ENCODE data around the gene FLYWCH2. TPM values are rescaled to one million over a fixed set of nuclear protein-coding genes. Genes with fewer than 3 reads are reported as not detected.

Gene FLYWCH2
- total and polyA plus RNA-seq, 2 of the 8 experiments (the other 6 are each of a cell fraction or from before 2014, with no cell fraction given), result 16.4 to 30.7 TPM

DNA sequence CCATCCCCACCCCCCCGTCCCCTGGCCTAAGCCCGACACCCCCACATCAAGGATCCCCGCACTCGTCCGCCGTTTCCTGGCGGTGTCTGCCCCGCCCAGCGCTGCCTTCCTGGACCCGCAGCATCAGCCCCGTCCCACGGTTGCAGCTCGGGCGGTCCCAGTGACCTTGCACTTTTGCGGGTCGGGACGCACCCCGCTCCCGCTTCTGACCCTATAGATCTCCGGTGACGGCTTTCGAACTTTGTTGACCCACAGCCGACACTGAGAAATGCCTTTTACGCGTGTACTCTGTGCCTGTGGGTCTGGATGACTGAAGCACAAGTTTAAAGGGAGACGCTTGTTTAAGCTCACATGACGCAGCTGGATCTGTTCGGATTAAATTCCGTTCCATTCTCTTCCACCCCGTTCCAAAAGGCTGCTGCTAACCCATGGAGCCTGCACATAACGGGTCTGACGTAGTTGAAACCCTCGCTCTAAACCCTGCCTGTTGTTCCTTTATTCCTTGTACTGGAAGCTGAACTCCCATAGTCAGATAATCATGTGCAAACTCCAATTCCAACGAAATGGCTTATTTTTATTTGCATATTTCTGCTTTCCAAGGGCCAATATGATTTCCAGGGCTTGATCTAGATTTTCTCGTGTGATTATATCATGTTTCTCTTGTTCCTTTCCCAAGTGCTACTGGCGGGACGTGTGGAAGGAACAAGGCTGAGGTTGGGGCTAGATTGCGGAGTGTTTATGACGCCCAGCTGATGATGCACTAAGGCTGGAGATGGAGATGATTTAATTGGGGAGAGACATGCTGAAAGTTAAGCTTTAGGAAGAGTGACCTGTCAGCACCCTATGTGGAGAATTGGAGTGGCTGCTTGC is 29.6 kb downstream of the FLYWCH2 start:
- H3K4me3 ChIP-seq (ENCODE audit: extremely low read depth in 1 of 4, insufficient read depth in 2 of 4, low read depth in 3 of 4, low read length in 4 of 4), result peak overlapping the region; percentile 56 to 87 (median 73)
- peak overlapping the region; percentile 86; the same call in 1 of the 2 replicates for H2AFZ ChIP-seq (ENCODE audit: low read length)
- no peak overlapping the region for H3K27ac ChIP-seq (ENCODE audit: low read depth, low read length)

More for the DNA sequence above, 29.6 kb downstream of the FLYWCH2 start:
- Histone ChIP-seq H4K91ac (replicated peaks; ENCODE audit: insufficient read length, low read length) (no peak overlapping the region), H3K4ac (replicated peaks; ENCODE audit: insufficient read length, low read depth, low read length) (no peak overlapping the region), H2BK15ac (ENCODE audit: low read length) (no peak overlapping the region), H2BK20ac (ENCODE audit: low read length) (no peak overlapping the region), H4K5ac (ENCODE audit: insufficient read length, low read depth, low read length) (no peak overlapping the region), H3K9me3 (ENCODE audit: insufficient read depth in 2 of 2, low read depth in 1 of 2, low read length in 1 of 2) (no peaks in the 10 kb centered on the region), H2BK120ac (replicated peaks; ENCODE audit: low read depth, low read length) (no peak overlapping the region), H3K23ac (ENCODE audit: insufficient read length) (no peak overlapping the region), H3K4me1 (replicated peaks in 1 of 4; ENCODE audit: control insufficient read depth in 3 of 4, insufficient read depth in 4 of 4, low read length in 3 of 4) (peaks cover 0 to 6% (median 2%) of the 10 kb centered on the region in 4 experiments; a peak in 3 of 7 replicates), H3K9ac (replicated peaks in 1 of 4; ENCODE audit: extremely low read depth in 1 of 4, low read depth in 3 of 4, low read length in 3 of 4) (peak overlapping the region in 2 of 4 experiments; percentile 2 to 76; a peak in 4 of 7 replicates), H4K20me1 (replicated peaks in 1 of 2; ENCODE audit: control insufficient read depth in 1 of 2, insufficient read depth in 2 of 2, low read length in 2 of 2) (no peaks in the 10 kb centered on the region), H3K14ac (ENCODE audit: insufficient read length) (no peak overlapping the region), H3K23me2 (ENCODE audit: low read depth, low read length) (peaks cover 13% of the 10 kb centered on the region), H3K79me1 (ENCODE audit: low read depth, low read length) (no peaks in the 10 kb centered on the region; the same call in 1 of the 2 replicates), H2BK5ac (ENCODE audit: low read depth, low read length) (no peak overlapping the region; the same call in 1 of the 2 replicates), H2AK5ac (ENCODE audit: low read depth, low read length) (no peak overlapping the region), H3K79me2 (ENCODE audit: control insufficient read depth in 1 of 2, insufficient read depth in 2 of 2, low read length in 2 of 2) (peaks cover 0 to 2% of the 10 kb centered on the region in 2 experiments; a peak in 1 of 4 replicates), H2BK12ac (ENCODE audit: low read depth, low read length) (no peak overlapping the region), H3K4me2 (ENCODE audit: insufficient read depth in 1 of 2, low read depth in 2 of 2, low read length in 2 of 2) (peak overlapping the region; percentile 96 to 100), H3K27me3 (replicated peaks in 1 of 4; ENCODE audit: control insufficient read depth in 3 of 4, extremely low read depth in 1 of 4, insufficient read depth in 3 of 4, low read length in 3 of 4) (peaks cover 0 to 9% (median 8%) of the 10 kb centered on the region in 4 experiments; a peak in 5 of 7 replicates), H3K56ac (replicated peaks; ENCODE audit: insufficient read length, low read depth, low read length) (no peak overlapping the region), H4K8ac (ENCODE audit: extremely low read depth, insufficient read depth, low read length) (peak overlapping the region; percentile 54; the same call in 1 of the 2 replicates), H3K18ac (ENCODE audit: extremely low read depth, low read length) (no peak overlapping the region; the same call in 1 of the 2 replicates), H3K36me3 (ENCODE audit: control insufficient read depth in 2 of 4, insufficient read depth in 4 of 4, low read length in 3 of 4) (peaks cover 0 to 4% (median 0%) of the 10 kb centered on the region in 4 experiments; a peak in 1 of 8 replicates)
- POLR2A ChIA-PET (ENCODE audit: partially characterized antibody), result interaction anchor here (0.7 to 2.6 kb wide), 6 partner anchors 13 to 161 kb away, joined by 3 to 11 read pairs (median 4); partner anchors contain the start of genes PAQR4 and SRRM2
- FAIRE-seq (no peak), DNase-seq (ENCODE audit: low read depth in 1 of 2, low spot score in 2 of 2) (no peak)
- 15% methylated on average over 37 of the region's 39 CpGs; no CpG with 5 or more reads in 1 of the 2 experiments for WGBS, 2 experiments (ENCODE audit: extremely low coverage in 1 of 2, insufficient coverage in 1 of 2, insufficient read length in 1 of 2, insufficient replicate concordance in 2 of 2, low coverage in 1 of 2, low lambda C conversion rate in 2 of 2, missing lambda C conversion rate in 1 of 2)
- CTCF ChIA-PET (ENCODE audit: partially characterized antibody), result interaction anchor here (0.6 to 9.9 kb wide), 8 partner anchors 11 to 890 kb away, joined by 3 to 98 read pairs (median 8); partner anchors contain the start of gene FLYWCH2
- TF ChIP-seq SRF (IDR thresholded peaks at IDR 0.05; ENCODE audit: low read depth, low read length), result no peak
- TF ChIP-seq CEBPB (IDR thresholded peaks at IDR 0.05; ENCODE audit: low read depth, low read length), result no peak
- TF ChIP-seq HDAC6 (IDR thresholded peaks at IDR 0.05; ENCODE audit: low read depth, low read length), result no peak
- TF ChIP-seq RFX5 (IDR thresholded peaks at IDR 0.05; ENCODE audit: borderline replicate concordance, low read depth, low read length), result no peak
- no peak for TF ChIP-seq SIN3A (conservative IDR thresholded peaks at IDR 0.05 in 1 of 2, IDR thresholded peaks at IDR 0.05 in 1 of 2; ENCODE audit: low read depth in 1 of 2, low read length in 2 of 2)
- no peak for TF ChIP-seq CBX8 (IDR thresholded peaks at IDR 0.05; ENCODE audit: borderline replicate concordance, low read depth, low read length)
- TF ChIP-seq BACH1 (IDR thresholded peaks at IDR 0.05; ENCODE audit: low read length), result 0 out of 2 replicates have a peak, but pooled peaks have one; percentile 46
- no peak for TF ChIP-seq TCF12 (IDR thresholded peaks at IDR 0.05; ENCODE audit: low read depth, low read length)
